Astrocyte (in vitro differentiated cells and primary cell): ENCODE data around the gene N4BP3.

Experiments
- CTCF ChIP-seq: IDR thresholded peaks from 2 replicates; pipeline ENCODE4 v1.5.1; 2011; ENCODE audit warnings: low read depth, mild to moderate bottlenecking, inconsistent platforms, low read length, moderate library complexity; ENCODE audit not compliant: insufficient read depth
- EZH2 ChIP-seq: IDR thresholded peaks from 2 replicates; pipeline ENCODE4 v1.6.1; 2012; ENCODE audit warnings: mild to moderate bottlenecking, low read length, inconsistent platforms; ENCODE audit not compliant: insufficient read depth

GRCh38 chr5:178119915-178120606 lies 6.7 kb downstream of the N4BP3 start:
- TF ChIP-seq CTCF (no peak), EZH2 (no peak)
